HEK293 (cell line): Measurements from ENCODE around the gene PANK4.
"Not testable (repeated sequence)": the region's sequence is repeated elsewhere in the genome, so short reads cannot be mapped to it uniquely, and the experiment has no call there.

ENCODE experiments used
- CTCF ChIP-seq: fragments of 450-650 bp; formaldehyde crosslinking; IDR thresholded peaks from 2 replicates; pipeline ENCODE4 v1.5.1; 2016; ENCODE audit warnings: missing biosample characterization, missing genetic modification characterization
- OVOL3 ChIP-seq: fragments of 450-650 bp; formaldehyde crosslinking; IDR thresholded peaks from 2 replicates; pipeline ENCODE4 v1.5.1; 2016; ENCODE audit warnings: missing biosample characterization, missing genetic modification characterization
- SETDB1 ChIP-seq: IDR thresholded peaks from one replicate; pipeline ENCODE4 v1.6.1; 2017; ENCODE audit warnings: mild to moderate bottlenecking, low read length, moderate library complexity, mixed read lengths; ENCODE audit not compliant: insufficient read length
- ZBTB49 ChIP-seq: fragments of 450-650 bp; formaldehyde crosslinking; IDR thresholded peaks from 2 replicates; pipeline ENCODE4 v1.5.1; 2016; ENCODE audit warnings: missing biosample characterization, missing genetic modification characterization, low read depth
- ZNF274 ChIP-seq, 2 experiments: fragments of 200-500 bp in 1 of 2; fragments of 450-650 bp in 1 of 2; sonication (Bioruptor generic) in 1 of 2; formaldehyde crosslinking in 1 of 2; IDR thresholded peaks; 2 replicates each; pipeline versions ENCODE4 v1.5.1 to v1.6.1; 2014 to 2016; ENCODE audit warnings: borderline replicate concordance in 1 of 2, inconsistent platforms in 1 of 2, low read length in 1 of 2, missing biosample characterization in 1 of 2, missing genetic modification characterization in 1 of 2
- ZNF518A ChIP-seq: fragments of 450-650 bp; formaldehyde crosslinking; conservative IDR thresholded peaks from 2 replicates; pipeline ENCODE4 v1.5.1; 2016; ENCODE audit warnings: low read depth, missing biosample characterization, missing genetic modification characterization
- ZNF580 ChIP-seq: fragments of 450-650 bp; formaldehyde crosslinking; IDR thresholded peaks from 2 replicates; pipeline ENCODE4 v1.5.1; 2016; ENCODE audit warnings: missing biosample characterization, missing genetic modification characterization
- ZNF792 ChIP-seq: fragments of 450-650 bp; formaldehyde crosslinking; IDR thresholded peaks from 2 replicates; pipeline ENCODE4 v1.5.1; 2016; ENCODE audit warnings: missing biosample characterization, missing genetic modification characterization
- TF ChIP-seq, protein P1 (sequence below): fragments of 450-650 bp; formaldehyde crosslinking; IDR thresholded peaks from 2 replicates; pipeline ENCODE4 v1.5.1; 2016; ENCODE audit warnings: missing biosample characterization, missing genetic modification characterization
- TF ChIP-seq, protein P2 (sequence below): fragments of 450-650 bp; formaldehyde crosslinking; IDR thresholded peaks from 2 replicates; pipeline ENCODE4 v1.5.1; 2016; ENCODE audit warnings: missing biosample characterization, missing genetic modification characterization
- TF ChIP-seq, protein P3 (sequence below): fragments of 450-650 bp; formaldehyde crosslinking; conservative IDR thresholded peaks from 2 replicates; pipeline ENCODE4 v1.5.1; 2016; ENCODE audit warnings: low read depth, missing biosample characterization, missing genetic modification characterization

DNA sequence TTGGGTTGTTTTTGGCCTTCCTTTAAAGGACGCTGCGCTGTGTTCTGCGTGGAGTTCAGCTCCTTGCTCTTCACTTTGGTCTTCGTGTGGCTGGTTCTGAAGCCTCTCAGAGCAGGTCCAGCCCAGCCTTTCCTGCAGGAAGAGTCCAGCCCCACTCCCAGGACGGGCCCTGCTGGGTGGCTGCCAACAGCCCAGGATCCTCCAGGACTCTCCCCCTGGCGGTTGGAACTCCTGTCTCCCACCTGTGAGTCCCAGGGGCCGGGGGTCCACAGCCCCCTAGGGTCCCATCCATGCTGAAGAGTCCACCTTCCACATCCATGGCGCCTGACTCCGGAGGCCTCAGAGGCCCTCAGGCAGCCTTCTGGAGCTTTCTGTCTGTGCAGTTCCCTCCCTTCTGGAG, 25.1 kb upstream of the PANK4 start:
- not testable (repeated sequence) for TF ChIP-seq CTCF (tag by site-specific recombination); OVOL3 (tag by site-specific recombination); ZNF274 (IDR thresholded peaks at IDR 0.05; ENCODE audit: low read length); ZNF274 (tag by site-specific recombination; IDR thresholded peaks at IDR 0.05; ENCODE audit: borderline replicate concordance); ZNF518A (tag by site-specific recombination); ZNF580; ZNF792 (tag by site-specific recombination); SETDB1; ZBTB49 (tag by site-specific recombination)
- TF ChIP-seq, protein P1, sequence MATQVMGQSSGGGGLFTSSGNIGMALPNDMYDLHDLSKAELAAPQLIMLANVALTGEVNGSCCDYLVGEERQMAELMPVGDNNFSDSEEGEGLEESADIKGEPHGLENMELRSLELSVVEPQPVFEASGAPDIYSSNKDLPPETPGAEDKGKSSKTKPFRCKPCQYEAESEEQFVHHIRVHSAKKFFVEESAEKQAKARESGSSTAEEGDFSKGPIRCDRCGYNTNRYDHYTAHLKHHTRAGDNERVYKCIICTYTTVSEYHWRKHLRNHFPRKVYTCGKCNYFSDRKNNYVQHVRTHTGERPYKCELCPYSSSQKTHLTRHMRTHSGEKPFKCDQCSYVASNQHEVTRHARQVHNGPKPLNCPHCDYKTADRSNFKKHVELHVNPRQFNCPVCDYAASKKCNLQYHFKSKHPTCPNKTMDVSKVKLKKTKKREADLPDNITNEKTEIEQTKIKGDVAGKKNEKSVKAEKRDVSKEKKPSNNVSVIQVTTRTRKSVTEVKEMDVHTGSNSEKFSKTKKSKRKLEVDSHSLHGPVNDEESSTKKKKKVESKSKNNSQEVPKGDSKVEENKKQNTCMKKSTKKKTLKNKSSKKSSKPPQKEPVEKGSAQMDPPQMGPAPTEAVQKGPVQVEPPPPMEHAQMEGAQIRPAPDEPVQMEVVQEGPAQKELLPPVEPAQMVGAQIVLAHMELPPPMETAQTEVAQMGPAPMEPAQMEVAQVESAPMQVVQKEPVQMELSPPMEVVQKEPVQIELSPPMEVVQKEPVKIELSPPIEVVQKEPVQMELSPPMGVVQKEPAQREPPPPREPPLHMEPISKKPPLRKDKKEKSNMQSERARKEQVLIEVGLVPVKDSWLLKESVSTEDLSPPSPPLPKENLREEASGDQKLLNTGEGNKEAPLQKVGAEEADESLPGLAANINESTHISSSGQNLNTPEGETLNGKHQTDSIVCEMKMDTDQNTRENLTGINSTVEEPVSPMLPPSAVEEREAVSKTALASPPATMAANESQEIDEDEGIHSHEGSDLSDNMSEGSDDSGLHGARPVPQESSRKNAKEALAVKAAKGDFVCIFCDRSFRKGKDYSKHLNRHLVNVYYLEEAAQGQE (tag by site-specific recombination): not testable (repeated sequence)
- TF ChIP-seq, protein P2, sequence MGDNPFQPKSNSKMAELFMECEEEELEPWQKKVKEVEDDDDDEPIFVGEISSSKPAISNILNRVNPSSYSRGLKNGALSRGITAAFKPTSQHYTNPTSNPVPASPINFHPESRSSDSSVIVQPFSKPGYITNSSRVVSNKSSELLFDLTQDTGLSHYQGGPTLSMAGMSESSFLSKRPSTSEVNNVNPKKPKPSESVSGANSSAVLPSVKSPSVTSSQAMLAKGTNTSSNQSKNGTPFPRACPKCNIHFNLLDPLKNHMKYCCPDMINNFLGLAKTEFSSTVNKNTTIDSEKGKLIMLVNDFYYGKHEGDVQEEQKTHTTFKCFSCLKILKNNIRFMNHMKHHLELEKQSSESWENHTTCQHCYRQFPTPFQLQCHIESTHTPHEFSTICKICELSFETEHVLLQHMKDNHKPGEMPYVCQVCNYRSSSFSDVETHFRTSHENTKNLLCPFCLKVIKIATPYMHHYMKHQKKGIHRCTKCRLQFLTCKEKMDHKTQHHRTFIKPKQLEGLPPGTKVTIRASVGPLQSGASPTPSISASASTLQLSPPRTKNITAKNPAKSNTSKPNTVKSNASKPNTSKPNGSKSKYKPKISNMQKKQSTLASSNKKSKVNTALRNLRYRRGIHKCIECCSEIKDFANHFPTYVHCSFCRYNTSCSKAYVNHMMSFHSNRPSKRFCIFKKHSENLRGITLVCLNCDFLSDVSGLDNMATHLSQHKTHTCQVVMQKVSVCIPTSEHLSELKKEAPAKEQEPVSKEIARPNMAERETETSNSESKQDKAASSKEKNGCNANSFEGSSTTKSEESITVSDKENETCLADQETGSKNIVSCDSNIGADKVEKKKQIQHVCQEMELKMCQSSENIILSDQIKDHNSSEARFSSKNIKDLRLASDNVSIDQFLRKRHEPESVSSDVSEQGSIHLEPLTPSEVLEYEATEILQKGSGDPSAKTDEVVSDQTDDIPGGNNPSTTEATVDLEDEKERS: not testable (repeated sequence)
- TF ChIP-seq, protein P3, sequence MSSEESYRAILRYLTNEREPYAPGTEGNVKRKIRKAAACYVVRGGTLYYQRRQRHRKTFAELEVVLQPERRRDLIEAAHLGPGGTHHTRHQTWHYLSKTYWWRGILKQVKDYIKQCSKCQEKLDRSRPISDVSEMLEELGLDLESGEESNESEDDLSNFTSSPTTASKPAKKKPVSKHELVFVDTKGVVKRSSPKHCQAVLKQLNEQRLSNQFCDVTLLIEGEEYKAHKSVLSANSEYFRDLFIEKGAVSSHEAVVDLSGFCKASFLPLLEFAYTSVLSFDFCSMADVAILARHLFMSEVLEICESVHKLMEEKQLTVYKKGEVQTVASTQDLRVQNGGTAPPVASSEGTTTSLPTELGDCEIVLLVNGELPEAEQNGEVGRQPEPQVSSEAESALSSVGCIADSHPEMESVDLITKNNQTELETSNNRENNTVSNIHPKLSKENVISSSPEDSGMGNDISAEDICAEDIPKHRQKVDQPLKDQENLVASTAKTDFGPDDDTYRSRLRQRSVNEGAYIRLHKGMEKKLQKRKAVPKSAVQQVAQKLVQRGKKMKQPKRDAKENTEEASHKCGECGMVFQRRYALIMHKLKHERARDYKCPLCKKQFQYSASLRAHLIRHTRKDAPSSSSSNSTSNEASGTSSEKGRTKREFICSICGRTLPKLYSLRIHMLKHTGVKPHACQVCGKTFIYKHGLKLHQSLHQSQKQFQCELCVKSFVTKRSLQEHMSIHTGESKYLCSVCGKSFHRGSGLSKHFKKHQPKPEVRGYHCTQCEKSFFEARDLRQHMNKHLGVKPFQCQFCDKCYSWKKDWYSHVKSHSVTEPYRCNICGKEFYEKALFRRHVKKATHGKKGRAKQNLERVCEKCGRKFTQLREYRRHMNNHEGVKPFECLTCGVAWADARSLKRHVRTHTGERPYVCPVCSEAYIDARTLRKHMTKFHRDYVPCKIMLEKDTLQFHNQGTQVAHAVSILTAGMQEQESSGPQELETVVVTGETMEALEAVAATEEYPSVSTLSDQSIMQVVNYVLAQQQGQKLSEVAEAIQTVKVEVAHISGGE (tag by site-specific recombination): not testable (repeated sequence)
